ENCODE results near the gene KLF13.

- TF ChIP-seq CEBPB (IDR thresholded peaks at IDR 0.05; ENCODE audit: low read depth) (no peak), ZFX (IDR thresholded peaks at IDR 0.05) (no peak), POLR2A (IDR thresholded peaks at IDR 0.05; ENCODE audit: borderline replicate concordance, extremely low read depth, insufficient read depth, insufficient read length) (no peak), CTCF (IDR thresholded peaks at IDR 0.05 in 2 of 3, conservative IDR thresholded peaks at IDR 0.05 in 1 of 3; ENCODE audit: borderline replicate concordance in 1 of 3, insufficient read depth in 1 of 3, low read depth in 2 of 3, low read length in 2 of 3) (no peak), EGR1 (IDR thresholded peaks at IDR 0.05; ENCODE audit: low read depth) (no peak), EZH2 (IDR thresholded peaks at IDR 0.05) (no peak), YY1 (IDR thresholded peaks at IDR 0.05; ENCODE audit: extremely low read depth, insufficient replicate concordance, low read depth, low read length) (no peak), ELF1 (IDR thresholded peaks at IDR 0.05; ENCODE audit: borderline replicate concordance, low read depth) (no peak), RAD21 (IDR thresholded peaks at IDR 0.05; ENCODE audit: low read depth) (no peak), MAX (IDR thresholded peaks at IDR 0.05) (no peak), CBX3 (IDR thresholded peaks at IDR 0.05; ENCODE audit: low read depth) (no peak)
These were observed 10.9 kb downstream of the KLF13 start for GRCh38 chr15:31337352-31338031.

Measured in HCT116 (cell line).